ENCODE measurements around the gene MRPS15.

Gene MRPS15

DNA sequence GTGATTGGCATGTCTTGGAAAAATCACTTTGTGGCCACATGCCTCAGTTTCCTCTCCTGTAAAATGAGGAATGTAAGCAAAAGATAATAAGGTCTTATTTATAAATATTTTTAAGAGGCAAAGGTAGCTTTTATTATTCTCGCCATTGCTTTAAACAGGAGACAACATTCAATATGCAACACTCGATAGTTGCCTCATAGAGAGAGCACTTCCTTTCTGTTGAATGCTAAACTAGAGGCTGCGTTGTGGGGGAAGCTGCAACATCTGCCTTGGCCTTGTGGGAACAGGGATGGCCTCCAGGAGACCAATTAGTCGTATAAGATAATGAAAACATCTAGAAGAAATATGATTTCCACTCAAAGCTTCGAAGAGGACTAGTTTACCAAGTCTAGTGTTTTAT is 17.4 kb downstream of the MRPS15 start:
- Histone ChIP-seq H3K27ac (peak overlapping the region; percentile 26; the same call in 1 of the 2 replicates), H3K9ac (ENCODE audit: insufficient read length) (no peak overlapping the region), H3K9me3 (ENCODE audit: low read depth, low read length) (no peaks in the 10 kb centered on the region), H3K4me3 (no peak overlapping the region), H3K36me3 (ENCODE audit: insufficient read depth, low read length) (no peaks in the 10 kb centered on the region)
- no peak for DNase-seq (ENCODE audit: low read depth, low spot score)
- TF ChIP-seq POLR2AphosphoS5 (IDR thresholded peaks at IDR 0.05; ENCODE audit: borderline replicate concordance, low read depth, low read length), result no peak
- no peak for TF ChIP-seq FOXP2 (optimal IDR thresholded peaks at IDR 0.05; ENCODE audit: control extremely low read depth, extremely low read length, insufficient read depth)
- no peak for TF ChIP-seq EZH2 (IDR thresholded peaks at IDR 0.05)

DNA sequence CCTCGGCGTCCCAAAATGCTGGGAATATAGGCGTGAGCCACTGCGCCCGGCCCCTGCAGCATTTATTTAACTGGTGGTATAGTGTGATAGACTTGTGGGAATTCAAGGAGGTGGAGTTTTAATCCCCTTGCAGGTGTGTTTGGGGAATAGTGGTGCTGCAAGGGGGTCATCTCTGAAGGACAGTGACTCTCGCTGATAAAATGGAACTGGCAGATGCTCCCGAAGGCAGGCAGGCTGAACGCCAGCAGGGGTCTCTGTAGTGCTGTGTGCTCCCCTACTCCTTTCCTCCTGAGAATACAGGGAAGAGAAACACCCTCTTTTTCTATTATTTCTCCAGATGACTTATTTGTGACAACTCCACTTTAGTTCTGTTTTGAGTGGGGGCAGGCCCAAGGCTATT is 17.9 kb downstream of the MRPS15 start:
- DNase-seq (ENCODE audit: low read depth, low spot score), result no peak
- Histone ChIP-seq H3K36me3 (ENCODE audit: insufficient read depth, low read length) (no peaks in the 10 kb centered on the region), H3K27ac (no peak overlapping the region; the same call in 1 of the 2 replicates), H3K9ac (ENCODE audit: insufficient read length) (no peak overlapping the region), H3K9me3 (ENCODE audit: low read depth, low read length) (no peaks in the 10 kb centered on the region), H3K4me3 (no peak overlapping the region)
- no peak for TF ChIP-seq EZH2 (IDR thresholded peaks at IDR 0.05)
- no peak for TF ChIP-seq FOXP2 (optimal IDR thresholded peaks at IDR 0.05; ENCODE audit: control extremely low read depth, extremely low read length, insufficient read depth)
- TF ChIP-seq POLR2AphosphoS5 (IDR thresholded peaks at IDR 0.05; ENCODE audit: borderline replicate concordance, low read depth, low read length), result no peak

DNA sequence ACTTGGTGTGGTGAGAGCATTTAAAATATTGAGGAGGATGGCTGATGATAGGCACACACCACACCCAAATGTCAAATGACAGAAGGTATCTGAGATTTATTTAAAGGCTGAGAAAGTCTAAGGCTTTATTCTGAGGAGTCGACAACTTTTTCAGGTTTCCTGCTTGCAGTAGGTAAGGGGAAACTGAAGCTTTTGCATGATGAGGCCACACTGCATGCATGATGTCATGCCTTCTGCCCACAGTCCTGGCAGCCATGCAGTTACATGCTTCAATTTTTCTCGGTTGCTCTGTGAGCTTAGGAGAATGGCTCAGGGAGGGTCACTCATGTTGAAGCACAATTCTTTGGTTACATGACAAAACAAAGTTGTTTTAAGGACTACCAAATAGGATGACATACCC is 20.9 kb downstream of the MRPS15 start:
- no peak overlapping the region for H3K4me3 ChIP-seq
- H3K36me3 ChIP-seq (ENCODE audit: insufficient read depth, low read length), result no peaks in the 10 kb centered on the region
- H3K27ac ChIP-seq, result no peak overlapping the region
- H3K9me3 ChIP-seq (ENCODE audit: low read depth, low read length), result no peaks in the 10 kb centered on the region
- H3K9ac ChIP-seq (ENCODE audit: insufficient read length), result no peak overlapping the region
- DNase-seq (ENCODE audit: low read depth, low spot score), result no peak
- TF ChIP-seq FOXP2 (optimal IDR thresholded peaks at IDR 0.05; ENCODE audit: control extremely low read depth, extremely low read length, insufficient read depth) (no peak), EZH2 (IDR thresholded peaks at IDR 0.05) (no peak), POLR2AphosphoS5 (IDR thresholded peaks at IDR 0.05; ENCODE audit: borderline replicate concordance, low read depth, low read length) (no peak)

DNA sequence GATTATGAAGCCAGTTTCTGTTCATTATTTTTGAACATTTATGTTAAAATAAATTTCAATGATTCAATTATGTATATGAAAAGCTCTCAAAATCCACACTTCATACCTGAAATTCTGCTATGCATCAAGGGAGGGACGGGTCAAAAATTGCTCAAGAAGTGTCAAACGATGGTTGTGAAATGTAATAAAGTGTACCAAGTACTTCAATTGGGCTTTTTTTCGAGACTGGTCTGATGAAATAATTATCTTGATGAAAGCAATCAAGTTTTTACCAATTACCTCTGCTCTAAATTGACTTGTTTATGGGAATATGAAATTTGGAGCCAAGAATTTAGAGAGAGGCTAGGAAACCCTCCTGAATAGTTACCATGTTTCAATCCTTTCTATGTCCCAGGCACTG is 21.8 kb downstream of the MRPS15 start:
- Histone ChIP-seq H3K27ac (no peak overlapping the region), H3K9me3 (ENCODE audit: low read depth, low read length) (no peaks in the 10 kb centered on the region), H3K9ac (ENCODE audit: insufficient read length) (no peak overlapping the region), H3K36me3 (ENCODE audit: insufficient read depth, low read length) (no peaks in the 10 kb centered on the region), H3K4me3 (no peak overlapping the region)
- DNase-seq (ENCODE audit: low read depth, low spot score), result no peak
- no peak for TF ChIP-seq EZH2 (IDR thresholded peaks at IDR 0.05)

DNA sequence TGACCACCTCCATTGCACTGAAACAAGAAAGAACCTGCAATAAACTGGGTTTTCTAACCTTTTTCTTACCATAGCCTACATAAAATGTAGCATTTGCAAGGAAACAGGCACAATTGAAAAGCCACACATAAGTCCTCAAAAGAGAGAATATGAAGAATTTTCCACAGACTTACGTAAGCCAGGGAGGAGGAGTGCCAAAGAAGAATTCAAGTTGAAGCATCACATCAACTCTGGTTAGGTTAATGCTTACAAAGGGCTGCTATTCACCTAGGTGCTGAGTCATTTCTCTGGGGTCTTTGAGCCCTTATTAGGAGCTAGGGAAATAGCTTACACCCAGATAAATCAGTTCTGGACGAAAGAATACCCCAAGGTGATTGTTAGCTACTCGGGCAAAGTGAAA is 23.5 kb downstream of the MRPS15 start:
- TF ChIP-seq POLR2AphosphoS5 (IDR thresholded peaks at IDR 0.05; ENCODE audit: borderline replicate concordance, low read depth, low read length) (no peak), EZH2 (IDR thresholded peaks at IDR 0.05) (no peak), FOXP2 (optimal IDR thresholded peaks at IDR 0.05; ENCODE audit: control extremely low read depth, extremely low read length, insufficient read depth) (no peak)
- no peak overlapping the region for H3K4me3 ChIP-seq
- no peaks in the 10 kb centered on the region for H3K9me3 ChIP-seq (ENCODE audit: low read depth, low read length)
- H3K36me3 ChIP-seq (ENCODE audit: insufficient read depth, low read length), result no peaks in the 10 kb centered on the region
- no peak for DNase-seq (ENCODE audit: low read depth, low spot score)
- peak overlapping the region; percentile 14; the same call in 1 of the 2 replicates for H3K27ac ChIP-seq
- no peak overlapping the region for H3K9ac ChIP-seq (ENCODE audit: insufficient read length)

DNA sequence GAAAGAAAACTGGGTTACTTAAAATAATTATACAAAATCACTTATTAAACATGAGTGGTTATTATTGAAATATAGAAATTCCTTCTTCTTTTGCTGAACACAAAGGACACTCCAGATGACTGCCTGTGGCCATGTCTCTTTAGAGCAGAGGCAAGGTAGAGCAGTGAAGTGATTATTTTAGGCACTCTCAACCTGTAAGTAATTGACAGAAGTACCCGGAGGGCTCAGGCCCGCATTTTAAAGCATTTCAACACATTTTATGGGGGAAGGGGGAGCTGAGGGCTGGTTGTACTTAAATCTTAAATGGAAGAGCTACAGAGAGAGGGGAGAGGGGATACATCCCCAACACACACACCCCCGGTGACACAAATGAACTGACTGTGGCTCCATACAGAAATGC is 24.1 kb downstream of the MRPS15 start:
- DNase-seq (ENCODE audit: low read depth, low spot score), result no peak
- Histone ChIP-seq H3K27ac (peak overlapping the region; percentile 14; the same call in 1 of the 2 replicates), H3K36me3 (ENCODE audit: insufficient read depth, low read length) (no peaks in the 10 kb centered on the region), H3K9ac (ENCODE audit: insufficient read length) (no peak overlapping the region), H3K9me3 (ENCODE audit: low read depth, low read length) (no peaks in the 10 kb centered on the region), H3K4me3 (no peak overlapping the region)
- TF ChIP-seq FOXP2 (optimal IDR thresholded peaks at IDR 0.05; ENCODE audit: control extremely low read depth, extremely low read length, insufficient read depth), result no peak
- no peak for TF ChIP-seq EZH2 (IDR thresholded peaks at IDR 0.05)
- TF ChIP-seq POLR2AphosphoS5 (IDR thresholded peaks at IDR 0.05; ENCODE audit: borderline replicate concordance, low read depth, low read length), result no peak

DNA sequence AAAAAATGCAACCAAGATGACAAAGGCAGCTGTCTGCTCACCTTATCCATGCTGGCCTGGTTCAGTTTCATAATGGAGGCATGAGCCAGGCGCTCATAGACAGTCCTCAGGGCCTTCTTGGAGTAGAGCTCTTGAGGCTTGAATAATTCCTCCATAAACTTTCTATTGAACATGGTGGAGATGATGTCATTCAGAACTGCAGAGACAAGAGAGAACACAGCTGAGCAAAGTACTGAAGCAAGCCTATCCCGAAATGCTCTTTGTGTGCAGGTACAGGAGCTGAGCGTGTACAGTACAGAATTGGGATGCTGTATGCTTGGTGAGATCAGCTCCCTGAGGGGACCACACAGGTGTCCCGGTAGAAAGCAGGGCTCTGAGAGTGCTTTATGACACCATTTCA is 25.5 kb downstream of the MRPS15 start:
- no peak for DNase-seq (ENCODE audit: low read depth, low spot score)
- no peak overlapping the region for H3K9ac ChIP-seq (ENCODE audit: insufficient read length)

DNA sequence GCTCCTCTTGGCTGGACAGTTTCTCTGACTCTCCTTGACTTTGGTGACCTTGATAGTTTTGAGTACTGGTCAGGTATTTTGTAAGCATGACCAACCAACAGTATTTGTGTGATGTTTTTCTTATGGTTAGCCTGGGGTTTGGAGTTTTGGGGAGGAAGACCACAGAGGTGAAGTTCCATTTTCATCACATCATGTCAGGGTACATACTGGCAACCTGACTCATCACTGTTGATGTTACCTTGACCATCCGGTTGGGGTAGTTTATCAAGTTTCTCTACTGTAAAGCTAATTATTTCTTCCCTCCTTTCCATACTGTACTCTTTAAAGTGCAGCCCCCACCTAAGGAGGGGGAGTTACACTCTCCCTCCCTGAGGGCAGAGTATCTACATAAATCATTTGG is 27.4 kb downstream of the MRPS15 start:
- H3K9ac ChIP-seq (ENCODE audit: insufficient read length), result no peak overlapping the region
- H3K27ac ChIP-seq, result no peak overlapping the region
- H3K4me3 ChIP-seq, result no peak overlapping the region
- DNase-seq (ENCODE audit: low read depth, low spot score), result no peak
- TF ChIP-seq FOXP2 (optimal IDR thresholded peaks at IDR 0.05; ENCODE audit: control extremely low read depth, extremely low read length, insufficient read depth) (no peak), EZH2 (IDR thresholded peaks at IDR 0.05) (no peak), POLR2AphosphoS5 (IDR thresholded peaks at IDR 0.05; ENCODE audit: borderline replicate concordance, low read depth, low read length) (no peak)
- no peaks in the 10 kb centered on the region for H3K36me3 ChIP-seq (ENCODE audit: insufficient read depth, low read length)
- no peaks in the 10 kb centered on the region for H3K9me3 ChIP-seq (ENCODE audit: low read depth, low read length)

More for the DNA sequence above, 25.5 kb downstream of the MRPS15 start:
- H3K9me3 ChIP-seq (ENCODE audit: low read depth, low read length), result no peaks in the 10 kb centered on the region
- H3K36me3 ChIP-seq (ENCODE audit: insufficient read depth, low read length), result no peaks in the 10 kb centered on the region
- H3K4me3 ChIP-seq, result no peak overlapping the region
- no peak for TF ChIP-seq EZH2 (IDR thresholded peaks at IDR 0.05)
- no peak for TF ChIP-seq POLR2AphosphoS5 (IDR thresholded peaks at IDR 0.05; ENCODE audit: borderline replicate concordance, low read depth, low read length)
- no peak for TF ChIP-seq FOXP2 (optimal IDR thresholded peaks at IDR 0.05; ENCODE audit: control extremely low read depth, extremely low read length, insufficient read depth)
- no peak overlapping the region for H3K27ac ChIP-seq

DNA sequence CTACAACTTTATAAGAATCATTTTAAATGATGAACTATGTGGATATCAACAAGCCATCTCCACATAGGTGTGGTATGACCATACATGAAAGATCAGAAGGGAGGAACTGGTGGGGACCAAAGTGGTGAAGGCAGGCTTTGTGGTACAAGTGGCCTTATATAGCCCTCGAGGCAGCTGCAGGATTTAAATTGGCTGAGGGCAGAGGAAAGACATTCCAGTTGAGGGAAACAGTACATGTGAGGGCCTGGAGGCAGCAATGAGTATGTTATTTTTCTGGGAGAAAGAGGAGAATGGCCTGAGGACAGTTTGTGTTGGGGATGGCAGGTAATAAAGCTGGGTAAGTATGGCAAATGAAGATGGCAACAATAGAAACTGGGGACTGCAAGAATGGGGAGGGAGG is 31.1 kb downstream of the MRPS15 start:
- no peak overlapping the region for H3K4me3 ChIP-seq
- H3K36me3 ChIP-seq (ENCODE audit: insufficient read depth, low read length), result no peaks in the 10 kb centered on the region
- H3K9ac ChIP-seq (ENCODE audit: insufficient read length), result no peak overlapping the region
- TF ChIP-seq FOXP2 (optimal IDR thresholded peaks at IDR 0.05; ENCODE audit: control extremely low read depth, extremely low read length, insufficient read depth), result no peak
- no peak for TF ChIP-seq EZH2 (IDR thresholded peaks at IDR 0.05)
- TF ChIP-seq POLR2AphosphoS5 (IDR thresholded peaks at IDR 0.05; ENCODE audit: borderline replicate concordance, low read depth, low read length), result no peak
- no peak overlapping the region for H3K27ac ChIP-seq
- no peak for DNase-seq (ENCODE audit: low read depth, low spot score)
- no peaks in the 10 kb centered on the region for H3K9me3 ChIP-seq (ENCODE audit: low read depth, low read length)

Data from SK-N-MC (cell line).